ENCODE results near the gene DCHS1.
A peak's percentile ranks its signal among the peaks of the same experiment; 100 is the strongest.

Gene DCHS1

DNA sequence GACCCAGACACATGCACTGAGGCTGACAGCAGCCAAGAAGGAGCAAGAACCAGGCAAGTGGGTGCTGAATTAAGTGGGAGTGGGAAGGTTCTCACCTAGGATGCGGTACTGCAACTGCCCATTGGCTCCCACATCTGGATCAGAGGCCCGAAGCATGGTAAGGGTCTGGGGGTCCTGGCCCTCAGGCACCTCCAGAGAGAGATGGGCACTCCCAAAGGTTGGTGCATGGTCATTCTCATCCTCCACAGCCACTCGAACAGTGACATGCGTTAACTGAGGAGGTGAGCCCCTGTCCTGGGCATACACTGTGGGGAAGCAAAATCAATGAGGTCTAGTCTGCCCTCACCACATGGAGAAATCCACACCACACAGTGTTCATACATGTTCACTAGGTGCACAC is 27.1 kb downstream of the DCHS1 start:
- H3K36me3 ChIP-seq (ENCODE audit: insufficient read depth, low read length): no peaks in the 10 kb centered on the region
- no peak overlapping the region for H3K4me3 ChIP-seq (ENCODE audit: low read length, poor library complexity, severe bottlenecking)
- H3K9me3 ChIP-seq (ENCODE audit: insufficient read depth, low read depth, low read length): no peaks in the 10 kb centered on the region
- no peaks in the 10 kb centered on the region for H3K9me2 ChIP-seq (replicated peaks; ENCODE audit: low read depth, low read length)
- H3F3A ChIP-seq (ENCODE audit: low read depth): no peaks in the 10 kb centered on the region
- H3K27me3 ChIP-seq (ENCODE audit: insufficient read depth, low read length, poor library complexity, severe bottlenecking): no peaks in the 10 kb centered on the region
- H3K79me2 ChIP-seq (ENCODE audit: insufficient read depth, low read length): no peaks in the 10 kb centered on the region
- H2AFZ ChIP-seq (ENCODE audit: low read length): no peak overlapping the region
- no peak overlapping the region for H3K4me2 ChIP-seq (ENCODE audit: low read depth, low read length, poor library complexity, severe bottlenecking)
- H3K9ac ChIP-seq (ENCODE audit: low read depth, low read length, poor library complexity, severe bottlenecking): no peak overlapping the region
- H3K4me1 ChIP-seq (ENCODE audit: insufficient read depth, low read length, poor library complexity, severe bottlenecking): peaks cover 5% of the 10 kb centered on the region
- TF ChIP-seq EZH2phosphoT487 (IDR thresholded peaks at IDR 0.05; ENCODE audit: borderline replicate concordance): no peak
- TF ChIP-seq, protein P1, sequence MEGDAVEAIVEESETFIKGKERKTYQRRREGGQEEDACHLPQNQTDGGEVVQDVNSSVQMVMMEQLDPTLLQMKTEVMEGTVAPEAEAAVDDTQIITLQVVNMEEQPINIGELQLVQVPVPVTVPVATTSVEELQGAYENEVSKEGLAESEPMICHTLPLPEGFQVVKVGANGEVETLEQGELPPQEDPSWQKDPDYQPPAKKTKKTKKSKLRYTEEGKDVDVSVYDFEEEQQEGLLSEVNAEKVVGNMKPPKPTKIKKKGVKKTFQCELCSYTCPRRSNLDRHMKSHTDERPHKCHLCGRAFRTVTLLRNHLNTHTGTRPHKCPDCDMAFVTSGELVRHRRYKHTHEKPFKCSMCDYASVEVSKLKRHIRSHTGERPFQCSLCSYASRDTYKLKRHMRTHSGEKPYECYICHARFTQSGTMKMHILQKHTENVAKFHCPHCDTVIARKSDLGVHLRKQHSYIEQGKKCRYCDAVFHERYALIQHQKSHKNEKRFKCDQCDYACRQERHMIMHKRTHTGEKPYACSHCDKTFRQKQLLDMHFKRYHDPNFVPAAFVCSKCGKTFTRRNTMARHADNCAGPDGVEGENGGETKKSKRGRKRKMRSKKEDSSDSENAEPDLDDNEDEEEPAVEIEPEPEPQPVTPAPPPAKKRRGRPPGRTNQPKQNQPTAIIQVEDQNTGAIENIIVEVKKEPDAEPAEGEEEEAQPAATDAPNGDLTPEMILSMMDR (conservative IDR thresholded peaks at IDR 0.05; ENCODE audit: low read length): no peak
- no peaks in the 10 kb centered on the region for H4K20me1 ChIP-seq (ENCODE audit: insufficient read depth, low read length, poor library complexity, severe bottlenecking)

DNA sequence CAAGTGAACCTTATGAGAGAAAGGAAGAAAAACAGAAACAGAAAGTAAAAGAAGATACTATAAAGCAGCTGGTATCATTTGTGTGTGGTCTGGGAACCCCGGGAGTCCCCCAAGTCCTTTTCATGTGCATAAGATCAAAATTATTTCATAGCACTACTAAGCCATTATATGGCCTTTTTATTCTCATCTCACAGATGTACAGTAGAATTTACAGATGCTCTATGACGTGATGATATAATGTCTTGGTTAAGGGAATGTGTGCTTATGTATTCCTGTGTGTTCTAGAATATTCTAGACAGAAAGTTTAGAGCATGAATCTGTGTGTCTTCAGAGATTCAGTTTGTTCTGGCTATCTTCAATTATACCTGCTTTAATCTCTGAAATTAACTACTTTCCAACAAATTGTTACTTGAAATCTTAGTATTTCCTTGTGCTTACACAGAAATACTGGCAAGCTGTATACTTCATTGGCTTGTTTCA is 27.8 kb downstream of the DCHS1 start:
- Histone ChIP-seq H3K4me3 (ENCODE audit: low read length, poor library complexity, severe bottlenecking) (no peak overlapping the region), H3K79me2 (ENCODE audit: insufficient read depth, low read length) (no peaks in the 10 kb centered on the region), H3K9me3 (ENCODE audit: insufficient read depth, low read depth, low read length) (no peaks in the 10 kb centered on the region), H2AFZ (ENCODE audit: low read length) (peak overlapping the region; percentile 54; the same call in 1 of the 2 replicates), H3F3A (ENCODE audit: low read depth) (no peaks in the 10 kb centered on the region), H4K20me1 (ENCODE audit: insufficient read depth, low read length, poor library complexity, severe bottlenecking) (no peaks in the 10 kb centered on the region), H3K4me2 (ENCODE audit: low read depth, low read length, poor library complexity, severe bottlenecking) (peak overlapping the region; percentile 17), H3K9ac (ENCODE audit: low read depth, low read length, poor library complexity, severe bottlenecking) (no peak overlapping the region), H3K4me1 (ENCODE audit: insufficient read depth, low read length, poor library complexity, severe bottlenecking) (peaks cover 5% of the 10 kb centered on the region), H3K9me2 (replicated peaks; ENCODE audit: low read depth, low read length) (no peaks in the 10 kb centered on the region), H3K27me3 (ENCODE audit: insufficient read depth, low read length, poor library complexity, severe bottlenecking) (no peaks in the 10 kb centered on the region), H3K36me3 (ENCODE audit: insufficient read depth, low read length) (no peaks in the 10 kb centered on the region)
- TF ChIP-seq EZH2phosphoT487 (IDR thresholded peaks at IDR 0.05; ENCODE audit: borderline replicate concordance): no peak
- TF ChIP-seq, protein P1 (conservative IDR thresholded peaks at IDR 0.05; ENCODE audit: low read length): no peak

DNA sequence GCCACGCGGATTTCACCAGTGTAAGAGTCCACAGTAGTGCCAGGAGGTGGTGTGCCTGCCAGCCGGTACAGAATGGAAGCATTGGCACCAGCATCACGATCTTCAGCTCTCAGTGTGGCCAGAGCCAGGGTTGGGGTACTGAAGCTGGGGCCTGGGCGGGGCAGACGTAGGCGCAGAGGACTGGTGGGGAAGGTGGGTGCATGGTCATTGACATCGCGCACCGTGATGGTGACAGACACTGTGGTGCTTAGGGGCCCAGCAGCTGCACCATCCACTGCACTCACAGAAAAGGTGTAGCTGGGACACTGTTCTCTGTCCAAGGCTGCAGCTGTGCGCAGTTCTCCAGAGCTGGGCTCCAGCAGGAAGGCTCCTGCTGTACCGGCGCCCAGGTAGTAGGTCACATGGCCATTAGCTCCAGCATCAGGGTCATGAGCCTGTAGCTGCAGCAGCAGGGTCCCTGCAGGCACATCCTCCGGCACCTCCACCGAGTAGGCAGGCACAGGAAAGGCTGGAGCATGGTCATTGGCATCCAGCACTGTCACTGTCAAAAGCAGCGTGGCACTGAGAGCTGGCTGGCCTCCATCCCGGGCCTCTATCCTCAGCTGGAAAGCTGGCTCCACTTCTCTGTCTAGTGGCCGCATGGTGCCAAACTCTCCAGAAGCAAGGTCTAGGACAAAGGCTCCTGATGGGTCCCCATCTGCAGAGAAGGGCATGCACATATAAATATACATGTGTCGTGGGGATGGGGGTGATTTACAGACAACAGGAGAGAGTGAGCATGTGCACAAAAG is 28.4 kb downstream of the DCHS1 start:
- no peak for TF ChIP-seq EZH2phosphoT487 (IDR thresholded peaks at IDR 0.05; ENCODE audit: borderline replicate concordance)
- TF ChIP-seq, protein P1 (conservative IDR thresholded peaks at IDR 0.05; ENCODE audit: low read length): no peak
- H3K9me3 ChIP-seq (ENCODE audit: insufficient read depth, low read depth, low read length): no peaks in the 10 kb centered on the region
- no peaks in the 10 kb centered on the region for H4K20me1 ChIP-seq (ENCODE audit: insufficient read depth, low read length, poor library complexity, severe bottlenecking)
- H3K9ac ChIP-seq (ENCODE audit: low read depth, low read length, poor library complexity, severe bottlenecking): no peak overlapping the region
- no peaks in the 10 kb centered on the region for H3K27me3 ChIP-seq (ENCODE audit: insufficient read depth, low read length, poor library complexity, severe bottlenecking)
- H3K4me2 ChIP-seq (ENCODE audit: low read depth, low read length, poor library complexity, severe bottlenecking): peak overlapping the region; percentile 17
- H3K9me2 ChIP-seq (replicated peaks; ENCODE audit: low read depth, low read length): no peaks in the 10 kb centered on the region
- no peaks in the 10 kb centered on the region for H3K79me2 ChIP-seq (ENCODE audit: insufficient read depth, low read length)
- H3F3A ChIP-seq (ENCODE audit: low read depth): no peaks in the 10 kb centered on the region
- H3K4me3 ChIP-seq (ENCODE audit: low read length, poor library complexity, severe bottlenecking): no peak overlapping the region
- peaks cover 5% of the 10 kb centered on the region for H3K4me1 ChIP-seq (ENCODE audit: insufficient read depth, low read length, poor library complexity, severe bottlenecking)
- H3K36me3 ChIP-seq (ENCODE audit: insufficient read depth, low read length): no peaks in the 10 kb centered on the region
- H2AFZ ChIP-seq (ENCODE audit: low read length): peak overlapping the region; percentile 54; the same call in 1 of the 2 replicates
